ENCODE measurements around the gene LSM4. TPM values are rescaled to one million over a fixed set of nuclear protein-coding genes. Genes with fewer than 3 reads are reported as not detected.

LSM4 gene
- total and polyA plus RNA-seq, 2 experiments from 2014 or later, result 200 to 203 TPM

DNA sequence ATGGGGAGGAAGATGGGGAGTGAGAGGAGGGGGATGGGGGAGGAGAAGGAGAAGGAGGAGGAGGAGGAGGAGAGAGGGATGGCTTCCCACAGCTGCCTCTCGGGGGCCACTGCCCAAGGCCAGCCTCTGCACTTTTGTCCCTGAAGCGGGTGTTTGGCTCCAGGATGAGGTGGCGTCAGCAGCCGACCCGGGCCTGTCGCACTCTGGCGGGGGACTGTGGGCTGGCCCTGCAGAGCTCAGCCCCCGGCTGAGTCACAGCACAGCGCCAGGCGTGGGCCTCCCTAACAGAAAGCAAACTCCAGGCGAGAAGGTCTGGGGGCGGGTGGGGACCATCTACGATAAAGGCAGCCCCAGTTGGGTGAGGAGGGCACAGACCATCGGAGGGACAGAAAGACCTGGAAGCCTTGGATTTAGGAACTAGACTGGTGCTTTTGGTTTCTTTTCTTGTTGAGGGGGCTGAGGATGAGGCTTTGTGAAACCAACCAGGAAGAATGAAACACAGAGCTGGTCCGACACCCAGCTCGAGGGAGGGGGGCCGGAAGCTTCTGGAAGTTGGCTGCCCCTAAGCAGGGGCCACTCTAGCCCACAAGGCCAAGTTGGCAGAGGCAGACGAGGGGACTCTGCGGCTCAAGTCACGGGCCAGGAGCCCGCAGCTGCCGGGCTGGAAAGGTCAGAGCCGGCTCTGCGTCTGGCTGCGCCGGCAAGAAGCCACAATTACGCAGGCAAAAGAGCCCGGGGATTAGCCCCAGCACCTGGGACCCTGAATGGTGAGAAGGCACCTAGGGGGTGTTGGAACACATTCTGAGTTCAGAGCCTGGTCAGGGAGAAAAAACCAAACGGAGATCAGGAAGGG is 18.2 kb downstream of the LSM4 start:
- Histone ChIP-seq H3K4me3 (peak overlapping the region; percentile 63), H3K4me2 (ENCODE audit: unreplicated experiment) (peak overlapping the region; percentile 80), H3F3A (ENCODE audit: insufficient read depth) (peaks cover 28% of the 10 kb centered on the region), H3K4me1 (ENCODE audit: insufficient read depth) (peaks cover 21% of the 10 kb centered on the region), H4K20me1 (ENCODE audit: insufficient read depth) (no peaks in the 10 kb centered on the region), H3K27ac (peak overlapping the region; percentile 98), H3K27me3 (replicated peaks; ENCODE audit: insufficient read depth) (no peaks in the 10 kb centered on the region), H3K79me2 (ENCODE audit: insufficient read depth) (no peaks in the 10 kb centered on the region), H3K9me2 (ENCODE audit: insufficient read depth) (no peaks in the 10 kb centered on the region), H3K9ac (peak overlapping the region; percentile 89), H2AFZ (peak overlapping the region; percentile 60), H3K36me3 (ENCODE audit: low read depth) (no peaks in the 10 kb centered on the region), H3K9me3 (ENCODE audit: low read depth) (no peaks in the 10 kb centered on the region)
- in situ Hi-C loops (cut with MboI), result no loop called here
- peak; percentile 94 for DNase-seq
- TF ChIP-seq EZH2 (IDR thresholded peaks at IDR 0.05; ENCODE audit: insufficient read depth, poor library complexity, severe bottlenecking) (no peak), EZH2phosphoT487 (IDR thresholded peaks at IDR 0.05; ENCODE audit: insufficient read depth, low read depth) (no peak)
- 1 to 2% methylated on average over 26 to 29 of the region's 29 CpGs for WGBS, 2 experiments (ENCODE audit: low coverage in 1 of 2, low lambda C conversion rate in 2 of 2, missing lambda C conversion rate in 2 of 2)

DNA sequence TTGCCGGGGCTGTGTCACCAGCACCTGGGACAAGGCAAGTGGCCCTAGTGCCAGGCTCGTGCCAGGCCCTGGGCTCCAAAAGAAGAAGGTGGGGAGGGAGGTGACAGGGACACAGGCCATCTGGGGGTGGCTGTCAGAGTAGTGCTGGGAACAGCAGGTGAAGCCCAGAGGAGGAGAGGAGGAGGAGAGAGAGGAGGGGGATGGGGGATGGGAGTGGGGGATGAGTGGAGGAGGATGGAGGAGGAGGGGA is 18.7 kb downstream of the LSM4 start:
- 8 to 10% methylated on average over 2 of the region's 2 CpGs for WGBS, 2 experiments (ENCODE audit: low coverage in 1 of 2, low lambda C conversion rate in 2 of 2, missing lambda C conversion rate in 2 of 2)
- H4K20me1 ChIP-seq (ENCODE audit: insufficient read depth), result no peaks in the 10 kb centered on the region
- no peaks in the 10 kb centered on the region for H3K36me3 ChIP-seq (ENCODE audit: low read depth)
- no peaks in the 10 kb centered on the region for H3K9me2 ChIP-seq (ENCODE audit: insufficient read depth)
- in situ Hi-C loops (cut with MboI), result no loop called here
- H3K9me3 ChIP-seq (ENCODE audit: low read depth), result no peaks in the 10 kb centered on the region
- peaks cover 28% of the 10 kb centered on the region for H3F3A ChIP-seq (ENCODE audit: insufficient read depth)
- H3K27ac ChIP-seq, result peak overlapping the region; percentile 98
- peak overlapping the region; percentile 63 for H3K4me3 ChIP-seq
- no peak for TF ChIP-seq EZH2 (IDR thresholded peaks at IDR 0.05; ENCODE audit: insufficient read depth, poor library complexity, severe bottlenecking)
- no peak for TF ChIP-seq EZH2phosphoT487 (IDR thresholded peaks at IDR 0.05; ENCODE audit: insufficient read depth, low read depth)
- no peaks in the 10 kb centered on the region for H3K27me3 ChIP-seq (replicated peaks; ENCODE audit: insufficient read depth)
- H3K9ac ChIP-seq, result peak overlapping the region; percentile 89
- DNase-seq, result no peak
- peak overlapping the region; percentile 80 for H3K4me2 ChIP-seq (ENCODE audit: unreplicated experiment)
- no peak overlapping the region for H2AFZ ChIP-seq
- H3K79me2 ChIP-seq (ENCODE audit: insufficient read depth), result no peaks in the 10 kb centered on the region
- peaks cover 21% of the 10 kb centered on the region for H3K4me1 ChIP-seq (ENCODE audit: insufficient read depth)

DNA sequence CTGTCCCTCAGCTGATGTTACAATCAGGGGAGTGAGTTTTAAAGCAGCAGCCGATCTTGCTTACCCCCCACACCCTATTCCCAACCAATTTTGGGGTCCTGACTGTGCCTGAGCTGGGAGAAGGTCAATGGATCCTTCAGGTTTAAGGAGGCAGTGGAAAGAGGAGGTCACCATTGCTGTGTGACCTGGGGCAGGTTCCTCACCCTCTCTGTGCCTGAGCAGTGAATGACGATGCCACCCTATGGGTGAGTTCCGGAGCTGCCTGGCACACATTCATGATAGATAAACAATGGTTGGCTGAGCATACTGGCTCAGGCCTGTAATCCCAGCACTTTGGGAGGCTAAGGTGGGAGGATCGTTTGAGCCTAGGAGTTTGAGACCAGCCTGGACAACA is 21.2 kb downstream of the LSM4 start:
- TF ChIP-seq EZH2 (IDR thresholded peaks at IDR 0.05; ENCODE audit: insufficient read depth, poor library complexity, severe bottlenecking) (no peak), EZH2phosphoT487 (IDR thresholded peaks at IDR 0.05; ENCODE audit: insufficient read depth, low read depth) (no peak)
- Histone ChIP-seq H3K4me3 (no peak overlapping the region), H3F3A (ENCODE audit: insufficient read depth) (peaks cover 44% of the 10 kb centered on the region), H2AFZ (no peak overlapping the region), H3K9me3 (ENCODE audit: low read depth) (no peaks in the 10 kb centered on the region), H3K9ac (no peak overlapping the region), H3K9me2 (ENCODE audit: insufficient read depth) (no peaks in the 10 kb centered on the region), H3K27ac (no peak overlapping the region), H3K27me3 (replicated peaks; ENCODE audit: insufficient read depth) (no peaks in the 10 kb centered on the region), H3K4me1 (ENCODE audit: insufficient read depth) (peaks cover 33% of the 10 kb centered on the region), H4K20me1 (ENCODE audit: insufficient read depth) (no peaks in the 10 kb centered on the region), H3K4me2 (ENCODE audit: unreplicated experiment) (no peak overlapping the region), H3K79me2 (ENCODE audit: insufficient read depth) (no peaks in the 10 kb centered on the region), H3K36me3 (ENCODE audit: low read depth) (no peaks in the 10 kb centered on the region)
- peak; percentile 28 for DNase-seq
- WGBS, 2 experiments (ENCODE audit: low coverage in 1 of 2, low lambda C conversion rate in 2 of 2, missing lambda C conversion rate in 2 of 2), result 65 to 70% methylated on average over 4 of the region's 4 CpGs
- in situ Hi-C loops (cut with MboI), result no loop called here

DNA sequence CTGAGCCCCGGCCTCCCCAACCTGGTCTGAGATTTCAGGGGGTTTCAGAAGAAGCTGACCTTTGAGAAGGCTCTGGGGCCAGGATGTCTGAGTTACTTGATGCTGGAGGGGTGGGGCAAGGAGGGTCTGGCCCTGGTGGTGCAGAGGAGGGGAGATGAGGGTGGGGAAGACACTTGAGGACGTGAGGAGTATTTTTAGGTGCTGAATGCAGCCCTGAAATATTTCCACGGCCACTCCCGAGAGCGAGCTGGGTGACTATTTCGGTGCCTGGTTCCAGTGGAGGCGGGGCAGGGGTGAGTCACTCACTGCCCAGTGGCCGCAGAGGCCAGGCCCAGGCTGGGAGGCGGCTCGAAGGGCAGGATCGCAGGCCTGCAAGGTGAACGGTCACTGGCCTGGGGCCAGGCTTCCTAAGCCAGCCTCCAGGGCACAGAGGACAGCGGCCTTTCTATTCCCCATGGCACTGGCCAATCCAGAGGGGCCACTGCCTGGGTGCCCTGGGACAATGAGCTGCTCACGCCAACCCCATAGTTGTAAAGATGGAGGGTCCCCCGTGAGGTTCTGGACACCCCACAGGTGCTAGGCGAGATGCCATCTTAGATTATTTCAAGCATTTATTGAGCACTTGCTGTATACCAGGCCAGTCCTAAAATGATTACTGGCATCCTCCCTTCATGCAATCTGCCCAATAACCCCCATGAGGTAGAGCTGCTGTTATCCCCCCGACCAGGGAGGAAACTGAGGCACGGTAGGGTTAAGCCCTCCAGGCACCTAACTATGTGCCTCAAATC is 21.8 kb downstream of the LSM4 start:
- TF ChIP-seq EZH2phosphoT487 (IDR thresholded peaks at IDR 0.05; ENCODE audit: insufficient read depth, low read depth), result no peak
- TF ChIP-seq EZH2 (IDR thresholded peaks at IDR 0.05; ENCODE audit: insufficient read depth, poor library complexity, severe bottlenecking), result no peak
- Histone ChIP-seq H3K9ac (peak overlapping the region; percentile 66), H3K4me1 (ENCODE audit: insufficient read depth) (peaks cover 33% of the 10 kb centered on the region), H3K4me3 (no peak overlapping the region), H4K20me1 (ENCODE audit: insufficient read depth) (no peaks in the 10 kb centered on the region), H3K36me3 (ENCODE audit: low read depth) (no peaks in the 10 kb centered on the region), H3K4me2 (ENCODE audit: unreplicated experiment) (peak overlapping the region; percentile 29), H3K79me2 (ENCODE audit: insufficient read depth) (no peaks in the 10 kb centered on the region), H2AFZ (no peak overlapping the region; the same call in 1 of the 2 replicates), H3K27ac (peak overlapping the region; percentile 83), H3K27me3 (replicated peaks; ENCODE audit: insufficient read depth) (no peaks in the 10 kb centered on the region), H3K9me3 (ENCODE audit: low read depth) (no peaks in the 10 kb centered on the region), H3F3A (ENCODE audit: insufficient read depth) (peaks cover 38% of the 10 kb centered on the region), H3K9me2 (ENCODE audit: insufficient read depth) (no peaks in the 10 kb centered on the region)
- DNase-seq, result peak; percentile 90
- in situ Hi-C loops (cut with MboI), result no loop called here
- 38 to 45% methylated on average over 12 to 17 of the region's 18 CpGs for WGBS, 2 experiments (ENCODE audit: low coverage in 1 of 2, low lambda C conversion rate in 2 of 2, missing lambda C conversion rate in 2 of 2)
